HG02763 (cell line): ENCODE results near the gene PIKFYVE.
"Not testable (repeated sequence)": the region's sequence is repeated elsewhere in the genome, so short reads cannot be mapped to it uniquely, and the experiment has no call there.

Source experiments
- ATAC-seq: cut with Tn5 transposase; IDR thresholded peaks from one replicate; pipeline ENCODE4 v1.9.1; 2021; ENCODE audit warnings: mild to moderate bottlenecking, moderate library complexity; ENCODE audit not compliant: unreplicated experiment

The PIKFYVE gene

DNA sequence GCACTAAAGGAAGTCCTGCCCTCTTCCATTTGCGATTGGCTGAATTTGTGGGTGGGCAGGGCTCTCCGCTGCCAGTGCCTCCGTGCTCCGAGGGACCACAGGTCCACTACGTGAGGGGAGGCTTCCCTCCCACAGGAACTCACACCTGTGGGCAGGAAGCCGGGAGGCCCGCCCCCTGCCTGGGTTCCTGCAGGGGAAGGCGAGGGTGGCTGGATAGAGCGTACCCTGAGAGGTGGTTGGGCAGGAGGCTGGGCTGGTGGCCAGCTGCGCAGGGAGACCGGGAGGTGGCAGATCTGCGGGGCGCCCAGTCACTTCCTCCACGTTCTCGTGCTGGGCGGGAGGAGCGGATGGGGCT is 93.6 kb downstream of the PIKFYVE start:
- no peak for ATAC-seq

DNA sequence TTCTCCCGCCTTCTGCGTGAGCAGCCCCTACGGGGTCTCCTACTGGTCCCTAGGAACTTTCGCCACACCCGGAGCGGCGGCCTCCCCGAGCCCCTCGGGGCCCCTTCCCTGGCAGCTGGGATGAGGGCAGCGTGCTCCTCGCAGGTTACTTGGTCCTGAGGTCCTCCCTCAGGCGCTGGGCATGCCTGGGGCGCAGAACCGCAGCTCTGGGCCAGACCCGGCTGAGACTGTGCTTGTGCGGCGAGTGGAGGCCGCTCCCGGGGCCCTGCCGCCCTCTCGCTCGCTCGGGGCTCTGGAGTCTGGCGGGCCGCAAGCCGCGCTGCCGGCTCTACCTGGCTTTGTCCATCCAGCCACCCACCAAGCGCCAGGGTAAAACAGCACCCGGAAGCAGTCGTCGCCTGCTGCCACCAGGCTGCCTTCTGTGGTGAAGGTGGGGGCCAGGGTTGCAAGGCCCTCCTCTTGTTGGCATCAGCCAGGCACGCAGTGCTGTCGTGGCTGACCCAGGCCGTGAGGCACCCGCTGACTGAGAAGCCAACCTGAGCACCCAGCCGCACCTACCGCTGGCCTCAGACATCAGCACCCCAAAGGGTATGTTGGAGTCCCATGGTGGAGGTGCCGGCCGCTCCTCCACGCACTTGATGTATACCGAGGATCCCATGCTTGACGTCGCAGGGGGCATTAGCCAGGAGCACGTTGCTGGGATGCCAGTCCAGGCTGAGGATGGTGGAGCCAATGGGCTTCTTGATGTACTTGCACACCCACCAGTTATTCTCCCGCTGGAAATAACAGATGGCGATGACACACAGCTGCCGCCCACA is 94.4 kb downstream of the PIKFYVE start:
- no peak for ATAC-seq

DNA sequence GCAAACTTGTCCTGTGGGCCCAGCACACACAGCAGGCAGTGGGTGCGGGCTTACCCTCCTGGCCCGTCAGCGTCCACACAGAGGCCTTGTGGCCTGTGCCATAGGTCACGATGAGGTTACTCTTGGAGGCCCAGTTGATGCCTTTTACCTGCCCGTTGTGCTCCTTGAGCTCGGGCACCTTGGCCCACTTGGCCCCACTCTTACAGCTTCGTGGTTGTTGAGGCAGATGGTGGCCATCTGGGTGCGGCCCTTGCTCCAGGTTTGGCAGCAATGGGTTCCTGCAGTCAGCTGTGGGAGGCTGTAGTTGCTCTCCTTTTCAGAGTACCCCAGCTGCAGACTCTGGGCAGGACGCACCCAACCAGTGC is 95.0 kb downstream of the PIKFYVE start:
- ATAC-seq = no peak

DNA sequence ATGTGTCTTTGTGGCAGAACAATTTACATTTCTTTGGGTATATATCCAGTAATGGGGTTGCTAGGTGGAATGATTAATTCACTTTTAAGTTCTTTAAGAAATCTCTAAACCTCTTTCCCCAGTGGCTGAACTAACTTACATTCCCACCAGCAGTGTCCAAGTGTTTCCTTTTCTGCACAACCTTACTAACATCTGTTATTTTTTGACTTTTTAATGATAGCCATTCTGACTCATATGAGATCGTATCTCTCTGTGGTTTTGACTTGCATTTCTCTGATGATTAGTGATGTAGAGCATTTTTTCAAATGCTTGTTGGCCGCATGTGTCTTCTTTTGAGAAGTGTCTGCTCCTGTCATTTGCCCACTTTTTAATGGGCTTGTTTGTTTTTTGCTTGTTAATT is 97.4 kb downstream of the PIKFYVE start:
- peak; percentile 44 for ATAC-seq

DNA sequence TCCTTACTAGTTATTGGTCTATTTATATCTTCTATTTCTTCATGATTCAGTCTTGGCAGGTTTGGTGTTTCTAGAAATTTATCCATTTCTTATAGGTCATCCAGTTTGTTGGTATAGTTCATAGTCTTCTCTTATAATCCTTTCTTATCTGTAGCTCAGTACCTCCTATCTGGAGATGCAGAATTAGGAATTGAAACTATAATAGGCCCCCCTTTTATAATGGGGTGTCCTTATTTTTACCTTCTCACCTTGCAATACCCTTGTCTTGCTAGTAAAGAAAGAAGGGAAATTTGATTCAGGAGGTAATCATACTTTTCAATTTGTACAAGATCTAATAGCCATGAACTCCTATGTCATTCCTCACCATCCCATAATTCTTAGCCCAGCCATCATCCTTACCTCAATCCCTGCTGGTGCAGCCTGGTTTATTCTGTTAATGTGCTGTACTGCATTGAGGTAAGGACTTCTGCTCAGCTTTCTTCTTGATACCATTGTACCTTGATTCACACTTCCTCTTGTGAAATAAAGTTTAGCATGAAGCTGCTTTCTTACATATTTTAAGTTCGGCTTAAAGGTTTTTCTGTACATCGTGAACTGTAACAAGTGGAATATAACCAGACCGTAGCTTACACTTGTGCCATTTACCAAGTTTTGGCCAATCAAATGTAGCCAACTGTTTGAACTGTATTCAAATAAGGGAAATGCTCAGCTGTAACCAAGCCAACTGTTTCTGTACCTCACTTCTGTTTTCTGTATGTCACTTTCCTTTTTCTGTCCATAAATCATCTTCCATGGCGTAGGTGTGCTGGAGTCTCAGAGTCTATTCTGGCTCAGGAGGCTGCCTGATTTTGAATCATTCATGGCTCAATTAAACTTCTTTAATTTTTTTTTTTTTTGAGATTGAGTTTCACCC is 100.4 kb downstream of the PIKFYVE start:
- ATAC-seq = peak; percentile 55

GRCh38 chr2:208369091-208369490 is 103.0 kb downstream of the PIKFYVE start:
- ATAC-seq = no peak

DNA sequence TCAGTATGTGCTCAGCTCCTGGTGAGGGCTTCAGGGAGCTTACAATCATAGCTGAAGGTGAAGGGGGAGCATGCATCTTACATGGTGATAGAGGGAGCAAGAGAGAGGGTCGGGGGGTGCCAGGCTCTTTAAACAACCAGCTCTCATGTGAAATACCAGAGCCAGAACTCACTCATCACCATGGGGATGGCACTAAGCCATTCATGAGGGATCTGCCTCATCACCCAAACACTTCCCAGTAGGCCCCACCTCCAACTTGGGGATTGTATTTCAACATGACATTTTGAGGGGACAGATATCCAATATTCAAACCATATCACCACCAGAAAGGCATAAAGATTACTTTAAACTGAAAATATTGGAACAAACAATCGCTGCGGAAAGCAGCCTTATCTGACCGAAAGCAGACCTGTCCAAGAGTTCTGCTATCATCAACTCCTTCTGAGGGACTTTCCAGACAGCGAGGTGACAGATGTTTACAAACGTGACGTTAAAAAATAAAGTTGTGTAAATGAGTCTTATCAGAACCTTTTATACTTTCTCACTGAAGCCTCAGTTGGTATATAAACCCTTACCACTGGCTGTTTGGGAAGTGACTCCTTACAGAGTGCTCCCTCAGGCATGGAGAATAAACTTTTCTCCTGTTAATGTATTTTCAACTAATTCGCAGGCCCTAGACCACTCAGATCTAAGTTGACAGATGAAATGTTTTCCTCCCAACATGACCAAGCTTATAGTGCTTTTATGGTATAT is 105.0 kb downstream of the PIKFYVE start:
- no peak for ATAC-seq

GRCh38 chr2:208371634-208371935 is 105.5 kb downstream of the PIKFYVE start:
- no peak for ATAC-seq

- ATAC-seq = peak; percentile 61
These were observed 107.5 kb downstream of the PIKFYVE start for GRCh38 chr2:208373460-208374089.

GRCh38 chr2:208375491-208376068 is 109.5 kb downstream of the PIKFYVE start:
- no peak for ATAC-seq

- ATAC-seq = not testable (repeated sequence)
These were observed 111.3 kb downstream of the PIKFYVE start for GRCh38 chr2:208377344-208377860.

DNA sequence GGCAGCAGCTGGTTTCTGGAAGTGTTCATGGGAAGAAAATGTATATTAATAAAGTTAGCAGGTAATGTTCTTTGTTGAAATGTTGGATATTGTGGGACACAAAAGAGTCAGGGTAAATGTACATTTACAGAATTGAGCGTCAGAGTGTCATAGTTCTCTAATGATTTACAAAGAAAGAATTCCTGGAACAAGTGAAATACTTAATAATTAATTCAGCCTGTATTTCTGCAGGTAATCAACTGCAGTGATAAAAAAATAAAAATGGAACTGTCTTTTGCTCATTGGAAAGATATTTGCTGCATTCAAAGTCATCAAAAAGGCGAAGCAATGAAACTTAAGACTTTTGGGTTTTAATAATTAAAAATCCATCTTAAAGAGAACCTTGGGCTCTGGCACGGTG is 113.1 kb downstream of the PIKFYVE start:
- no peak for ATAC-seq

DNA sequence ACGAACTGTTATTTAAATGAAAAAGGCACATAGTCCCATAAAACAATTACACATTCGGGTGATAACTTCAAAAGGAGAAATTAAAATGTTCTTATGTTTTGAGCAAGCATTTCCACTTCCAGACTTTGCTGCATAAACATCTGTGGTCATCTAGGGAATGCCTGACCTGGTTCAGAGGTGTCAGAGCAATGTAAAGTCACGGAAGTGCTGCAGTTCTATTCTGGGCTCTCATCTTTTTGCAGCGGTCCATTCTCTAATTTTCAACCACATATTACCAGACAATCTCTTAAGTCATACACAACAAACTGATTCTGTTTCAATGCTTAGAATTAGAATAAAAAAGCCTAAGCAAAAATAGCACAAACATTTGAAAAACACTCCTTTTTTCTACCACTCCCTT is 118.6 kb downstream of the PIKFYVE start:
- ATAC-seq = no peak

- no peak for ATAC-seq
These were observed 120.5 kb downstream of the PIKFYVE start for GRCh38 chr2:208386541-208386940.

GRCh38 chr2:208389940-208390339 is 123.9 kb downstream of the PIKFYVE start:
- ATAC-seq = no peak

DNA sequence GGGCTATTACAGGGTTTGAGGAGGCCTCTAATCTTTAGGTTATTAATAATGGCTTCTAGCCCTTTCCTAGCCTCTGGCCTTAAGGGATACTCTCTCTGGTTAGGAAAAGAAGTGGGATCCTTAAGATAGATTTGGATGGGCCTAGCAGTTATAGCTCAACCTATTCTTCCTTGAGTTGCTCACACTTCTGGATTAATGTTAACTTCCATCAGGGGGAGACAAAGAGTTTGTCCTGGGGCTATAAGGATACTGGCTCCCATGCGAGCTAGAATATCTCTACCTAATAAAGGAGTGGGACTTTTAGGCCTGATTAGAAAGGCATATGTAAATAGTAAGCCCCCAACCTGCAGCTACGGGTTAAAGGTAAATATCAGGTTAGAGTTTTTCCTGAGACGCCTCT is 126.2 kb downstream of the PIKFYVE start:
- ATAC-seq = no peak

DNA sequence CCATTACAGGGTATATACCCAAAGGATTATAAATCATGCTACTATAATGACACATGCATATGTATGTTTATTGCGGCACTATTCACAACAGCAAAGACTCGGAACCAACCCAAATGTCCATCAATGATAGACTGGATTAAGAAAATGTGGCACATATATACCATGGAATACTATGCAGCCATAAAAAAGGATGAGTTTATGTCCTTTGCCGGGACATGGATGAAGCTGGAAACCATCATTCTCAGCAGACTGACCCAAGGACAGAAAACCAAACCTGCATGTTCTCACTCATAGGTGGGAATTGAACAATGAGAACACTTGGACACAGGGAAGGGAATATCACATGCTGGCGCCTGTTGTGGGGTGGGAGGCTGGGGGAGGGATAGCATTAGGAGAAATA is 130.7 kb downstream of the PIKFYVE start:
- not testable (repeated sequence) for ATAC-seq

DNA sequence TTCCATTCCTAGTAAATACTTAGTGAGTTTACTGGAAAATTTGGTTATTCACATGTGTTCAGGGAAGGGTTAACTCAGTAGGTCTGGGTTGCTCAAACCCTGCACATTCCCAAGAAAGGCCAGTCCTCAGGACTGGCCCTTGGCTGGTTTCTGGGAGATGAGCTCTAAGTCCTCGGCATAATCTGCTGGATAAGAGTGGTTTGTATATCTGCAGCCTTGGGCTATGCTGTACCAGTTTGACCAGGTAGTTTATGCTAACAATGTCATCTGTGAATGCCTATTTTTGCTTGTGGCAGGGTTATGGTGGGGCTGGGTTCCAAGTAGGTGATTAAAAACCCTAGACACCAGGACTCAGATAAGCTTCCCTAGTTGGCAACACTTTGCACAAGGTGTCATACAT is 133.1 kb downstream of the PIKFYVE start:
- ATAC-seq = no peak

DNA sequence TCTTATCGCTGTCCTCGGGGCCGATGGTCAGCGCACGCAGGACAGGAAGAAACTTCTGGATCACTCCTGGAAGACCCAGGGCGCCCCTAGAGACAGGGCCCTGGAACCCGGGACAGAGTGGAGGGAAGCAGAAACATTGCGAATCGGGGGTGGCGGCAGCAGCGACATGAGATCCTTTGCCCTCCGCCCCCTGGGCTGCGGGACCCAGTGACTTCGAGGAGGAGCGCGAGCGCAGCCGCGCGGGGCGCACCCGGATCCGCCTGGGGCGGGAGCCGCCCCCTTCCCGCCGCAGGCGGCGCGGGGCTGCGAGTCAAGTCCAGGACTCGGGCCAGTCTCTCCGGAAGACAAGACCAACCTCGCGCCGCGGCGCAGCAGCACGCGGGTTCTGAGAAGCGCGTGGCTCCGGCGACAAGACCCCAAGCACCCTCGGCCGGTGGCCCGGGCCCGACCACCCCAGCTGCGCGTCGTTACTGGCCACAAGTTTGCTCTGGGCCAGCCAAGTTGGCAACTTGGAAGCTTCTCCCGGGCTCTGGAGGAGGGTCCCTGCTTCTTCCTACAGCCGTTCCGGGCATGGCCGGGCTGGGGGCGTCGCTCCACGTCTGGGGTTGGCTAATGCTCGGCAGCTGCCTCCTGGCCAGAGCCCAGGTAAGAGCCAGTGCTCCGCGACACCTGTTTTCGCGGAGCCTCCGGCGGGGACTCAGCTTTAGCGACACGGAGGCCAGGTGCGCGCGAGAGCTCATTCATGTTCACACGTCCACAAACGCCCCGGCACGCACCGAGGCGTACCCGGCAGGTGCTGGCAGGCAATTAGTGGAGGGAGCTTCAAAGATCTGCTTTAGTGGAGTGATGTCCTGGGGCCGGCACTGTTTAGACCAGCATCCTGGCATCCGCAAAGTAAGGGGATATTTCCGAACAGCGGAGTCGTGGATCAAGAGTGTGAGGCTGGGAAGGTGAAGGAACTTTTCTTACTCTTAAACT is 140.7 kb downstream of the PIKFYVE start, which contains the start of gene PTH2R:
Gene PTH2R, plus strand, starts transcription at position 319 of the 978 bp plus-strand sequence. Its CDS starts 252 bp downstream, at position 571.
- ATAC-seq = no peak
